GM12874 (cell line): ENCODE results near the gene FUT2.

Source experiments
- TF ChIP-seq, protein P1 (sequence below): IDR thresholded peaks from 2 replicates; pipeline ENCODE4 v1.5.1; 2011; ENCODE audit warnings: low read depth, mild to moderate bottlenecking, control low read depth, low read length, moderate library complexity; ENCODE audit not compliant: insufficient read depth

Gene FUT2

DNA sequence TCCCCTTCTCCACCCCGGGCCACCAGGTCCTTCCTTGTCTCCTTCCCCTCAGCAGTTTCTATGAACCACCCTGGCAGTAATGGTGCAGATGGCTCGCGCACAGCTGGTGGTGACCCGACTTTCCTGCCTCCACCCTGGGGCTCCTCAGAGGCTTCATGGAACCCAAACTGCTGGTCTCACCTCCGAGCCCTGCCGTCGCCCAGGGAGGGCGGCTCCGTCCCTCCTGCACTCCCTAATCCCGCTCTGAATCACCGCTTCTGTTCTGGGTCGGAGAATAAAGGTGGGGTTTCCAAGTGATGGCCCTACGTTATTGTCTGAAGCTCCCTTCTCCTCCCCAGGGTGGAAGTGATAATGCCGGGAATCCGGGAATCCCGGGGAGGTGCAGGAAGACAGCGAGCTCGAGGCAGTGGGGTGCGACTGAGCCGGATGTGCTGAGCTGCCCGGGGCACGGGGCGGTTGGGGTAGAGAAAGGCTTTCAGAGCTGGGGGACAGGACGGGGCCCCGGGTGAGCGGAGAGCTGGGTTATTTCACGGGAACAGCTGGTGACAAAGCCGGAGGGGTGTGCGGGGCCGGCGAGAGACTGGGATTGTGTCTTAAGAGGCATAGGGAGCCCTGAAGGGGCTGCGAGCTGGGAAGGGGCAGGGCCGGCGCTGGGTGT is 711 bp downstream of the FUT2 start:
- TF ChIP-seq, protein P1, sequence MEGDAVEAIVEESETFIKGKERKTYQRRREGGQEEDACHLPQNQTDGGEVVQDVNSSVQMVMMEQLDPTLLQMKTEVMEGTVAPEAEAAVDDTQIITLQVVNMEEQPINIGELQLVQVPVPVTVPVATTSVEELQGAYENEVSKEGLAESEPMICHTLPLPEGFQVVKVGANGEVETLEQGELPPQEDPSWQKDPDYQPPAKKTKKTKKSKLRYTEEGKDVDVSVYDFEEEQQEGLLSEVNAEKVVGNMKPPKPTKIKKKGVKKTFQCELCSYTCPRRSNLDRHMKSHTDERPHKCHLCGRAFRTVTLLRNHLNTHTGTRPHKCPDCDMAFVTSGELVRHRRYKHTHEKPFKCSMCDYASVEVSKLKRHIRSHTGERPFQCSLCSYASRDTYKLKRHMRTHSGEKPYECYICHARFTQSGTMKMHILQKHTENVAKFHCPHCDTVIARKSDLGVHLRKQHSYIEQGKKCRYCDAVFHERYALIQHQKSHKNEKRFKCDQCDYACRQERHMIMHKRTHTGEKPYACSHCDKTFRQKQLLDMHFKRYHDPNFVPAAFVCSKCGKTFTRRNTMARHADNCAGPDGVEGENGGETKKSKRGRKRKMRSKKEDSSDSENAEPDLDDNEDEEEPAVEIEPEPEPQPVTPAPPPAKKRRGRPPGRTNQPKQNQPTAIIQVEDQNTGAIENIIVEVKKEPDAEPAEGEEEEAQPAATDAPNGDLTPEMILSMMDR: no peak

DNA sequence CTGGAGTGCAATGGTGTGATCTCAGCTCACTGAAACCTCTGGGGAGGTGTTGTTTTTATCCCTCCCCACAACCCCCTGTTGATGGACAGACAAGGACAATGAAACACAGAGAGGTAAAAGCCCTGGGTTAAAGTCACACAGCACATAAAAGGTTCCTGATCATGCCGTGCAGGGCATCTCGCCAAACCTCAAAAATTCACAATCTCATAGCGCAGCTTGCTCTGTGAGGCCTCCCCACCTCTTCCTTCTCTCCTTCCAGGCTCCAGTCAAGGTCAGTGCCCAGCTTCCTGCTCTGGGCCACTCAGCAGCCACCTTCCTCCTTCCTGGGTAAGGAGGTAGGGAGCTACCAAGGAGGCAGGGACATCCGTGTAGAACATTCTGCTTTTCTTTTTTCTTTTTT is 2.3 kb downstream of the FUT2 start:
- TF ChIP-seq, protein P1: no peak

DNA sequence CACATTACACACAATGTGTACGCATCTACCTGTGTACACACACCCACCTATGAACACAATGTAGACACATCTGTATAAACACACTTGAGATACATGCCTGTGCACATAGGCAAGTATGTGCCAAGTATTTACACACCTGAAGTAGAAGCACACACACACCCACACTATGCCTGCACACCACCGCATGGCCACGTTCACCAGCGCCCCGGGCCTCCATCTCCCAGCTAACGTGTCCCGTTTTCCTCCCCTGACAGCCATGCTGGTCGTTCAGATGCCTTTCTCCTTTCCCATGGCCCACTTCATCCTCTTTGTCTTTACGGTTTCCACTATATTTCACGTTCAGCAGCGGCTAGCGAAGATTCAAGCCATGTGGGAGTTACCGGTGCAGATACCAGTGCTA is 6.9 kb downstream of the FUT2 start:
- TF ChIP-seq, protein P1: no peak

DNA sequence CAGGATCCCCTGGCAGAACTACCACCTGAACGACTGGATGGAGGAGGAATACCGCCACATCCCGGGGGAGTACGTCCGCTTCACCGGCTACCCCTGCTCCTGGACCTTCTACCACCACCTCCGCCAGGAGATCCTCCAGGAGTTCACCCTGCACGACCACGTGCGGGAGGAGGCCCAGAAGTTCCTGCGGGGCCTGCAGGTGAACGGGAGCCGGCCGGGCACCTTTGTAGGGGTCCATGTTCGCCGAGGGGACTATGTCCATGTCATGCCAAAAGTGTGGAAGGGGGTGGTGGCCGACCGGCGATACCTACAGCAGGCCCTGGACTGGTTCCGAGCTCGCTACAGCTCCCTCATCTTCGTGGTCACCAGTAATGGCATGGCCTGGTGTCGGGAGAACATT is 7.5 kb downstream of the FUT2 start:
- TF ChIP-seq, protein P1: no peak

DNA sequence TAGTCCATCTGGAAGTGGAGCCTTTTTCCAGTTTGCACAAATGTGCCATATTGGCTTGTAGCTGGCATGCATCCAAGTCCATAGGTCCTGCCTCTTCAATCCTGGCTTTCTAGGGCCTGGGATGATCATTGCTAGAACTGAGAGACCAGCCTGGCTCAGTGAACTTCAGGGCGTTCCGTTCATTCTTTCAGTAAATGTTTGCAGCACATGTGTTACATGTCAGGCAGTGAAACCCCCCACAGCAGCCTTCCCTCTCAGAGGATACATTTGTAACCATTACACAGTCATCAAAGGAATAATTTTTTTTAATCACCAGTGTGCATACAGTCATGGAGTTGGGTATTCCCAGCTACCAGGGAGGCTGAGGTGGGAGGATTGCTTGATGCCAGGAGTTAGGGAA is 9.7 kb downstream of the FUT2 start:
- TF ChIP-seq, protein P1: no peak

DNA sequence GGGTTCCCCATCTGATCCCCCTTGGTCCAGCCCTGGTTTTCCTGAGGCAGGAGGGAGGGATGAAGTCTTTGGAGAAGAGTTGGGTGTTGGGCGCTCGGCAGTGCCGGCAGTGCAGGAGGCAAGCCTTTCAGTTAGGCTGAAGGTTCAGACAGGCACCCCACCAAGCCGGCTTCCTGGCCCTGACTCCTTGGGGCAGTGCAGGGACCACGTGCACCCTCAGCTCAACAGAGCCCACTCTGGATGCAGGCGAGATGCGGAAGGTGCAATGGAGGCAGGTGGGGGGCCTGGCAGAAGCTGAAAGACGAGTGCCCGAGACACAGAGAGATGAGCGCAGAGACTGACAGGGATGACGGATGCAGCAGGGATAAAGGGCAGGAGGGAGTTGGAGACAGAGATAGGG is 12.7 kb downstream of the FUT2 start:
- TF ChIP-seq, protein P1: no peak

DNA sequence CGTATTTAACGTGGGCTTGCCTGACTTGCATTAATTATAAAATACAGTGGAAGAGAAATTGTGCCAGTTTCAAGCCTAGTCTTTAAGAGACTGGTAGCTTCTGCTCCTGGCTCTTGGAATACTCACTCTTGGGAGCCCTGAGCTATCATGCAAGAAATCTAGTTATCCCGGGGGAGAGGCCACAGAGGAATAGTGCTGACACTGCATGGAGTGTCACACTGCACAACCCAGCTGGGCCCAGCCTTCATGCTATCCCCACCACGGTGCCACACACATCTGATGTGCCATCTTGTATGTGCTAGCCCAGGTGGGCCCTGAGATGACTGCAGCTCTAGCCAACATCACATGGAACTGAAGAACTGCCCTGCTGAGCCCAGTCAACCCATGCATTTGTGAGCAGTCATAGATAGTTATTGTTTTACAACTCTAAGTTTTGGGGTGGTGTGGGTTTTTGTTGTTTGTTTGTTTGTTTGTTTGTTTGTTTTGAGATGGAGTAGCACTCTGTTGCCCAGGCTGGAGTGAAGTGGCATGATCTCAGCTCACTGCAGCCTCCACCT is 15.4 kb downstream of the FUT2 start:
- TF ChIP-seq, protein P1: no peak
